Neural progenitor cell (in vitro differentiated cells): ENCODE results near the gene NUP85. TPM values are rescaled to one million over a fixed set of nuclear protein-coding genes. Genes with fewer than 3 reads are reported as not detected.

Experiments
- DNase-seq: peaks from one replicate; pipeline ENCODE4 v3.0.0-alpha.2; 2016; ENCODE audit warnings: low spot score
- H2AFZ ChIP-seq: fragments of 200-600 bp; sonication (generic); replicated peaks from 2 replicates; pipeline ENCODE4 v1.6.1; 2016; ENCODE audit warnings: antibody characterized with exemption
- H3F3A ChIP-seq: fragments of 200-600 bp; sonication (generic); 2 replicates; pipeline ENCODE4 v1.6.1; 2016; ENCODE audit warnings: antibody characterized with exemption, low read depth
- H3K27ac ChIP-seq: fragments of 200-600 bp; sonication (generic); 2 replicates; pipeline ENCODE4 v1.5.1; 2016; ENCODE audit warnings: mild to moderate bottlenecking
- H3K27me3 ChIP-seq: fragments of 200-600 bp; sonication (generic); 2 replicates; pipeline ENCODE4 v1.6.1; 2016; ENCODE audit warnings: mild to moderate bottlenecking, moderate library complexity
- H3K36me3 ChIP-seq: fragments of 200-600 bp; sonication (generic); 2 replicates; pipeline ENCODE4 v1.5.1; 2016
- H3K4me1 ChIP-seq: fragments of 200-600 bp; sonication (generic); 2 replicates; pipeline ENCODE4 v1.6.1; 2016; ENCODE audit warnings: mixed run types
- H3K4me2 ChIP-seq: fragments of 200-600 bp; sonication (generic); 2 replicates; pipeline ENCODE4 v1.6.1; 2016
- H3K4me3 ChIP-seq: fragments of 200-600 bp; sonication (generic); 2 replicates; pipeline ENCODE4 v1.5.1; 2016
- H3K79me2 ChIP-seq: fragments of 200-600 bp; sonication (generic); 2 replicates; pipeline ENCODE4 v1.6.1; 2016; ENCODE audit warnings: low read depth
- H3K9ac ChIP-seq: fragments of 200-600 bp; sonication (generic); 2 replicates; pipeline ENCODE4 v1.6.1; 2016
- H3K9me3 ChIP-seq: fragments of 200-600 bp; sonication (generic); 2 replicates; pipeline ENCODE4 v1.5.1; 2016; ENCODE audit warnings: low read depth
- H4K20me1 ChIP-seq: fragments of 200-600 bp; sonication (generic); 2 replicates; pipeline ENCODE4 v1.6.1; 2016; ENCODE audit warnings: low read depth
- H3K27ac Mint-ChIP-seq: 3 replicates; pipeline ENCODE4 v1.8.0; 2021; ENCODE audit warnings: mixed read lengths
- H3K27me3 Mint-ChIP-seq: 2 replicates; pipeline ENCODE4 v1.8.0; 2022; ENCODE audit warnings: low read depth, mild to moderate bottlenecking, inconsistent platforms, moderate library complexity, mixed read lengths; ENCODE audit not compliant: insufficient read depth
- H3K36me3 Mint-ChIP-seq: 3 replicates; pipeline ENCODE4 v1.8.0; 2021; ENCODE audit warnings: mixed read lengths
- H3K4me1 Mint-ChIP-seq: 3 replicates; pipeline ENCODE4 v1.8.0; 2021; ENCODE audit warnings: mixed read lengths
- H3K4me3 Mint-ChIP-seq: 3 replicates; pipeline ENCODE4 v1.8.0; 2021; ENCODE audit warnings: mild to moderate bottlenecking, moderate library complexity, mixed read lengths
- H3K9me3 Mint-ChIP-seq: 3 replicates; pipeline ENCODE4 v1.8.0; 2020; ENCODE audit warnings: mixed read lengths
- CTCF ChIP-seq: fragments of 200-600 bp; sonication (generic); IDR thresholded peaks from 2 replicates; pipeline ENCODE4 v1.5.1; 2017; ENCODE audit warnings: antibody characterized with exemption, mild to moderate bottlenecking
- EZH2 ChIP-seq: fragments of 200-600 bp; sonication (generic); IDR thresholded peaks from 2 replicates; pipeline ENCODE4 v1.6.1; 2017; ENCODE audit warnings: antibody characterized with exemption, mild to moderate bottlenecking, moderate library complexity
- EZH2phosphoT487 ChIP-seq: fragments of 200-600 bp; sonication (generic); IDR thresholded peaks from 2 replicates; pipeline ENCODE4 v1.6.1; 2017; ENCODE audit warnings: antibody characterized with exemption
- total RNA-seq: library from RNA; depleted of rRNA; stranded (reverse); fragments of >200 nt; gene quantifications from 2 replicates; pipeline ENCODE4 v1.2.3, GENCODE V29; 2015; ENCODE audit warnings: low replicate concordance

The NUP85 gene
- total RNA-seq, 1 donor from 2014 or later: 88.6 TPM

- Mint-ChIP-seq H3K9me3 (no peaks in the 10 kb centered on the region), H3K27me3 (peaks cover 11% of the 10 kb centered on the region), H3K4me3 (no peak overlapping the region), H3K4me1 (no peaks in the 10 kb centered on the region), H3K27ac (no peak overlapping the region), H3K36me3 (peaks cover 35% of the 10 kb centered on the region)
- no peak overlapping the region for H3K27ac ChIP-seq
- H3K4me3 ChIP-seq: no peak overlapping the region
- DNase-seq: no peak
- no peak for TF ChIP-seq EZH2phosphoT487
- TF ChIP-seq CTCF: no peak
- no peak for TF ChIP-seq EZH2
- no peak overlapping the region for H3K9ac ChIP-seq
- no peaks in the 10 kb centered on the region for H3K4me1 ChIP-seq
- no peak overlapping the region for H3K4me2 ChIP-seq
- H2AFZ ChIP-seq: no peak overlapping the region
- no peaks in the 10 kb centered on the region for H3K79me2 ChIP-seq
- no peaks in the 10 kb centered on the region for H3K9me3 ChIP-seq
- H4K20me1 ChIP-seq: peaks cover 11% of the 10 kb centered on the region
- no peaks in the 10 kb centered on the region for H3K36me3 ChIP-seq
- peaks cover 33% of the 10 kb centered on the region for H3F3A ChIP-seq
- no peaks in the 10 kb centered on the region for H3K27me3 ChIP-seq
Observed at GRCh38 chr17:75237100-75238014, 31.9 kb downstream of the NUP85 start.

GRCh38 chr17:75238020-75238580 lies 32.6 kb downstream of the NUP85 start:
- TF ChIP-seq EZH2phosphoT487: no peak
- TF ChIP-seq CTCF: no peak
- no peak for TF ChIP-seq EZH2
- Histone ChIP-seq H3K4me2 (no peak overlapping the region), H2AFZ (no peak overlapping the region), H3K4me1 (no peaks in the 10 kb centered on the region), H3K9ac (no peak overlapping the region), H3K27ac (no peak overlapping the region), H3K27me3 (no peaks in the 10 kb centered on the region), H3K9me3 (no peaks in the 10 kb centered on the region), H3K79me2 (no peaks in the 10 kb centered on the region), H3F3A (peaks cover 33% of the 10 kb centered on the region), H4K20me1 (peaks cover 11% of the 10 kb centered on the region), H3K4me3 (no peak overlapping the region), H3K36me3 (no peaks in the 10 kb centered on the region)
- Mint-ChIP-seq H3K27me3 (peaks cover 11% of the 10 kb centered on the region), H3K4me1 (no peaks in the 10 kb centered on the region), H3K36me3 (peaks cover 34% of the 10 kb centered on the region), H3K27ac (no peak overlapping the region), H3K4me3 (no peak overlapping the region), H3K9me3 (no peaks in the 10 kb centered on the region)
- DNase-seq: no peak

- H3K36me3 Mint-ChIP-seq: peaks cover 31% of the 10 kb centered on the region
- Histone ChIP-seq H3K27me3 (no peaks in the 10 kb centered on the region), H3K79me2 (no peaks in the 10 kb centered on the region), H3K9ac (no peak overlapping the region), H3F3A (peaks cover 33% of the 10 kb centered on the region), H3K27ac (no peak overlapping the region), H3K9me3 (no peaks in the 10 kb centered on the region), H3K4me3 (no peak overlapping the region), H3K36me3 (no peaks in the 10 kb centered on the region), H4K20me1 (peaks cover 11% of the 10 kb centered on the region), H2AFZ (no peak overlapping the region), H3K4me2 (no peak overlapping the region), H3K4me1 (no peaks in the 10 kb centered on the region)
- H3K27ac Mint-ChIP-seq: peak overlapping the region; percentile 20
- peaks cover 11% of the 10 kb centered on the region for H3K27me3 Mint-ChIP-seq
- H3K4me3 Mint-ChIP-seq: peak overlapping the region; percentile 18
- peak; percentile 80 for DNase-seq
- no peaks in the 10 kb centered on the region for H3K9me3 Mint-ChIP-seq
- no peaks in the 10 kb centered on the region for H3K4me1 Mint-ChIP-seq
- TF ChIP-seq EZH2phosphoT487 (no peak), CTCF (peak; percentile 92)
Observed at GRCh38 chr17:75238684-75239191, 33.3 kb downstream of the NUP85 start.
